HCT116 (cell line): ENCODE results near the gene IFITM2.
"Not testable (repeated sequence)": the region's sequence is repeated elsewhere in the genome, so short reads cannot be mapped to it uniquely, and the experiment has no call there.

Source experiments
- EZH2 ChIP-seq: fragments of 200-600 bp; sonication (generic); IDR thresholded peaks from 2 replicates; pipeline ENCODE4 v1.6.1; 2017; ENCODE audit warnings: antibody characterized with exemption, mixed run types
- JUND ChIP-seq: IDR thresholded peaks from 2 replicates; pipeline ENCODE4 v1.6.1; 2012
- TF ChIP-seq, protein P1 (sequence below), 3 experiments: fragments of 200-600 bp in 1 of 3; sonication (generic) in 1 of 3; IDR thresholded peaks in 2 of 3; conservative IDR thresholded peaks in 1 of 3; 2 replicates each; pipeline ENCODE4 v1.5.1; 2012 to 2017; ENCODE audit warnings: low read depth in 2 of 3, low read length in 2 of 3, antibody characterized with exemption in 1 of 3, borderline replicate concordance in 1 of 3, control low read depth in 1 of 3, mild to moderate bottlenecking in 1 of 3, mixed read lengths in 1 of 3, mixed run types in 1 of 3, moderate library complexity in 1 of 3; ENCODE audit not compliant: insufficient read depth in 1 of 3

DNA sequence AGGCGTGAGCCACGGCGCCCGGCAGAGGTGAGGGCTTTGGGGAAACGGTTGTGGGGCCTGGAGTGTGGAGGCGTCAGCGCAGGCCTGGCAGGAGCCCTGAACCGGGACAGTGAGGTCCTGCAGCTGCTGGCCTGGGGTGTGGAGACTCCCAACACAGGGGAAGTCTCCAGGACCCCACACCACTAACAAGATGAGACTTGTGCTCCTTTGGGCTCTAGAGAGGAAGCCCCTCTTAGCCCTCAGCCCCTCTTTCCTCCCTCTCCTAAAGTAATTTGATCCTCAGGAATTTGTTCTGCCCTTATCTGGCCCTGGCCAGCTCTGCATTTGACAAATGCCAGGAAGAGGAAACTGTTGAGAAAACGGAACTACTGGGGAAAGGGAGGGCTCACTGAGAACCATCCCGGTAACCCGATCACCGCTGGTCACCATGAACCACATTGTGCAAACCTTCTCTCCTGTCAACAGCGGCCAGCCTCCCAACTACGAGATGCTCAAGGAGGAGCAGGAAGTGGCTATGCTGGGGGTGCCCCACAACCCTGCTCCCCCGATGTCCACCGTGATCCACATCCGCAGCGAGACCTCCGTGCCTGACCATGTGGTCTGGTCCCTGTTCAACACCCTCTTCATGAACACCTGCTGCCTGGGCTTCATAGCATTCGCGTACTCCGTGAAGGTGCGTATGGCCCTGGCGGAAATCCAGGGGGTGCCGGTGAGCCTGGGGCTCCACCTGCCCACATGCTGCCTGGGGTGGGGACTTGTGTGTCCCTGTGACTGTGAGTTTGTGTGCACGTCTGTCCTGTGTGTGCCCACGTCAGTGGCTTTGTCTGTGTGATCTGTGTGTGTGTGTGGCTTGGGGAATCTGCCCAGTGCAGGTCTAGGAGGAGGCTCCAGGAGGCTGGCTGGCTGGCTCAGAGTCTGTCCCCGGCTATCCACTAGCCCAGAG lies at the start of gene IFITM2:
- TF ChIP-seq EZH2, JUND: not testable (repeated sequence)
- TF ChIP-seq, protein P1, sequence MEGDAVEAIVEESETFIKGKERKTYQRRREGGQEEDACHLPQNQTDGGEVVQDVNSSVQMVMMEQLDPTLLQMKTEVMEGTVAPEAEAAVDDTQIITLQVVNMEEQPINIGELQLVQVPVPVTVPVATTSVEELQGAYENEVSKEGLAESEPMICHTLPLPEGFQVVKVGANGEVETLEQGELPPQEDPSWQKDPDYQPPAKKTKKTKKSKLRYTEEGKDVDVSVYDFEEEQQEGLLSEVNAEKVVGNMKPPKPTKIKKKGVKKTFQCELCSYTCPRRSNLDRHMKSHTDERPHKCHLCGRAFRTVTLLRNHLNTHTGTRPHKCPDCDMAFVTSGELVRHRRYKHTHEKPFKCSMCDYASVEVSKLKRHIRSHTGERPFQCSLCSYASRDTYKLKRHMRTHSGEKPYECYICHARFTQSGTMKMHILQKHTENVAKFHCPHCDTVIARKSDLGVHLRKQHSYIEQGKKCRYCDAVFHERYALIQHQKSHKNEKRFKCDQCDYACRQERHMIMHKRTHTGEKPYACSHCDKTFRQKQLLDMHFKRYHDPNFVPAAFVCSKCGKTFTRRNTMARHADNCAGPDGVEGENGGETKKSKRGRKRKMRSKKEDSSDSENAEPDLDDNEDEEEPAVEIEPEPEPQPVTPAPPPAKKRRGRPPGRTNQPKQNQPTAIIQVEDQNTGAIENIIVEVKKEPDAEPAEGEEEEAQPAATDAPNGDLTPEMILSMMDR (IDR thresholded peaks at IDR 0.05 in 2 of 3, conservative IDR thresholded peaks at IDR 0.05 in 1 of 3; ENCODE audit: borderline replicate concordance in 1 of 3, insufficient read depth in 1 of 3, low read depth in 2 of 3, low read length in 2 of 3) = not testable (repeated sequence)
